ENCODE measurements around the gene UBL4A.

The UBL4A gene

DNA sequence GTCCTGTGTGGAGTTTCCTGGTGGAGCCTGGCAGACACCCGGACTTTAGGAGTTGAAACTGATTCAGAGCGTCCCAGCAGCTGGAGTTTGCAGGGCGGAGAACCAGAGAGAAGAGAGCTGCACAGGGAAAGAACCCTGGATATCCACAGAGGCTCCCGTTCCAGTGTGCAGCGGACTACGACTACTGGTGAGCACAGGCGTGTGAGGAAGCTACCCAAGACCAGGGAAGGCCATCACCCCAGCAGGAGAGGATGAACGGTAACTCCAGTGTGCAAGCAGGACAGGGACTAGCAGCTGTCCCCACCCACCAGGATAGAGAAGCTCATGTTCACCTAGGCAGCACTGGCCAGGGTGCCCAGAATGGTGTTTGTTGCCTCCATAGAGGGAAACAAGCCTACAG lies 9.6 kb downstream of the UBL4A start:
- no peak for DNase-seq (ENCODE audit: low read depth)
- TF ChIP-seq POLR2A (IDR thresholded peaks at IDR 0.05; ENCODE audit: extremely low read depth, insufficient read length) (no peak), MYC (IDR thresholded peaks at IDR 0.05; ENCODE audit: low read depth, low read length) (no peak)
- TF ChIP-seq, protein P1, sequence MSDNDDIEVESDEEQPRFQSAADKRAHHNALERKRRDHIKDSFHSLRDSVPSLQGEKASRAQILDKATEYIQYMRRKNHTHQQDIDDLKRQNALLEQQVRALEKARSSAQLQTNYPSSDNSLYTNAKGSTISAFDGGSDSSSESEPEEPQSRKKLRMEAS (IDR thresholded peaks at IDR 0.05; ENCODE audit: low read depth, low read length): no peak
- TF ChIP-seq, protein P2, sequence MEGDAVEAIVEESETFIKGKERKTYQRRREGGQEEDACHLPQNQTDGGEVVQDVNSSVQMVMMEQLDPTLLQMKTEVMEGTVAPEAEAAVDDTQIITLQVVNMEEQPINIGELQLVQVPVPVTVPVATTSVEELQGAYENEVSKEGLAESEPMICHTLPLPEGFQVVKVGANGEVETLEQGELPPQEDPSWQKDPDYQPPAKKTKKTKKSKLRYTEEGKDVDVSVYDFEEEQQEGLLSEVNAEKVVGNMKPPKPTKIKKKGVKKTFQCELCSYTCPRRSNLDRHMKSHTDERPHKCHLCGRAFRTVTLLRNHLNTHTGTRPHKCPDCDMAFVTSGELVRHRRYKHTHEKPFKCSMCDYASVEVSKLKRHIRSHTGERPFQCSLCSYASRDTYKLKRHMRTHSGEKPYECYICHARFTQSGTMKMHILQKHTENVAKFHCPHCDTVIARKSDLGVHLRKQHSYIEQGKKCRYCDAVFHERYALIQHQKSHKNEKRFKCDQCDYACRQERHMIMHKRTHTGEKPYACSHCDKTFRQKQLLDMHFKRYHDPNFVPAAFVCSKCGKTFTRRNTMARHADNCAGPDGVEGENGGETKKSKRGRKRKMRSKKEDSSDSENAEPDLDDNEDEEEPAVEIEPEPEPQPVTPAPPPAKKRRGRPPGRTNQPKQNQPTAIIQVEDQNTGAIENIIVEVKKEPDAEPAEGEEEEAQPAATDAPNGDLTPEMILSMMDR (IDR thresholded peaks at IDR 0.05; ENCODE audit: low read depth, low read length): no peak
- H3K4me3 ChIP-seq (ENCODE audit: low read depth, low read length): no peak overlapping the region

DNA sequence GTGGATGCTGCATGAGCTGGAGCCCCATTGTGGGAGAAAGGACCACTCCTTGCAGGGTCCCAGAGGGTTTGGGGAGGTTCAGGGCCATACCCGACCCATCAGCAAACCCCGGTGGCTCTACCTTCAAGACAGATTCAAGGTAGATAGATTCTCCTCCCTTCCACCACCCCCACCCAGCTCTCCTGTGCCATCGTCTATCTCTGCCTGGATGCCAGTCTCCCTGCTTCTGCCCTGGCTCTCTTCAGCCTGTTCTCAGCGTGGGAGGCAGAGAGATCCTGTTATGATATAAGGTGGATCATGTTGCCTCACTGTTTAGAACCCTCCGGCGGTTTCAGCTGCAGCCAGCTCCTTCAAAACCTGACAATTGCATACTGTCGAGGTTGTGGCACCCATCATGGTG lies 12.7 kb downstream of the UBL4A start:
- TF ChIP-seq POLR2A (IDR thresholded peaks at IDR 0.05; ENCODE audit: extremely low read depth, insufficient read length): no peak
- TF ChIP-seq, protein P2 (IDR thresholded peaks at IDR 0.05; ENCODE audit: low read depth, low read length): no peak
- TF ChIP-seq, protein P1 (IDR thresholded peaks at IDR 0.05; ENCODE audit: low read depth, low read length): no peak
- TF ChIP-seq MYC (IDR thresholded peaks at IDR 0.05; ENCODE audit: low read depth, low read length): no peak
- no peak overlapping the region for H3K4me3 ChIP-seq (ENCODE audit: low read depth, low read length)
- no peak for DNase-seq (ENCODE audit: low read depth)

DNA sequence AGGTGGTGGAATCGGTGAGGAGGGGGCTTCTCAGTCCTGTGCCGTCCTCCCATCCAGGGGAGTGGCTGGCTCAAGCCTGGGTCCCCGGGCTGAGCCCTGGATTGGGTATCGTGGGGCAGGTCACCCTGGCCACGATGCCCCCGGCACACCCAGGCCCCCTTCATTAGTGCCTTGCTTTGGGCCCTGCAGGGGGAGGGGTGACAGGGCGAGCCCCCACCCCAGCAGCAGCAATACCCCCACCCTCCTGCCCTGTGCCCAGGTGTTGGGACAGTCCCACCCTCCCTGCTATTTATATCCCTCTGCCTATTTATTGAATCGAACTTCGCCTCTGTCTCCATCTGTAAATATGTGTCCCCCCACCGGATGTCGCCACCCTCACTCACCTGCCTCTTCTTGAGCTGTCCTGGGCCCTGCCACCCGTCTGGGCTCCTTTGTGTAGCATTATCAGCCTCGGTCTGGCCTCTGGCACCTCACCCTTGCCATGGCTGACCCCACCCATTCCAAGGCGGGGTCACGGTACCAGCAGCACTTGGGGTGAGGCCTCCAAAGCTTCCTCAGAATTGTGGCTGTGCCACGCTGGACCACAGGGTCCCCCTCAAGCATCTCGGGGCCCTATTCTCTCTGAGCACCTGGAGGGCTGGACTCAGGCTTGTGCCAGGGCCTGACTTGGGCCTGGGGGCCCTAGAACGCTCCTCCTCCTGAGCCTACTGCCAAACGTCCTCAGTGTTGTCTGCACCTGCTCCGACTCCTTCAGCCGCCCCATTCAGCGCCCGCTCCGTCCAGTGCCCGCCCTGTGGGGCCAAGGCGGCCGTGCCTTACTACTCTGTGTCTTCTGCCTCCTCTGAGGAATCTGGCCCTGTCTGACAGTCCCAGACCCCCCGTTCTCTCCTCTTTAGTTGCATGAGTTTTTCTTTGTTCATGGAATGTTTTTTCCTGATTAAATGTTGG lies 13.5 kb downstream of the UBL4A start:
- DNase-seq (ENCODE audit: low read depth): no peak
- TF ChIP-seq, protein P1 (IDR thresholded peaks at IDR 0.05; ENCODE audit: low read depth, low read length): no peak
- TF ChIP-seq MYC (IDR thresholded peaks at IDR 0.05; ENCODE audit: low read depth, low read length): no peak
- no peak for TF ChIP-seq POLR2A (IDR thresholded peaks at IDR 0.05; ENCODE audit: extremely low read depth, insufficient read length)
- TF ChIP-seq, protein P2 (IDR thresholded peaks at IDR 0.05; ENCODE audit: low read depth, low read length): no peak

DNA sequence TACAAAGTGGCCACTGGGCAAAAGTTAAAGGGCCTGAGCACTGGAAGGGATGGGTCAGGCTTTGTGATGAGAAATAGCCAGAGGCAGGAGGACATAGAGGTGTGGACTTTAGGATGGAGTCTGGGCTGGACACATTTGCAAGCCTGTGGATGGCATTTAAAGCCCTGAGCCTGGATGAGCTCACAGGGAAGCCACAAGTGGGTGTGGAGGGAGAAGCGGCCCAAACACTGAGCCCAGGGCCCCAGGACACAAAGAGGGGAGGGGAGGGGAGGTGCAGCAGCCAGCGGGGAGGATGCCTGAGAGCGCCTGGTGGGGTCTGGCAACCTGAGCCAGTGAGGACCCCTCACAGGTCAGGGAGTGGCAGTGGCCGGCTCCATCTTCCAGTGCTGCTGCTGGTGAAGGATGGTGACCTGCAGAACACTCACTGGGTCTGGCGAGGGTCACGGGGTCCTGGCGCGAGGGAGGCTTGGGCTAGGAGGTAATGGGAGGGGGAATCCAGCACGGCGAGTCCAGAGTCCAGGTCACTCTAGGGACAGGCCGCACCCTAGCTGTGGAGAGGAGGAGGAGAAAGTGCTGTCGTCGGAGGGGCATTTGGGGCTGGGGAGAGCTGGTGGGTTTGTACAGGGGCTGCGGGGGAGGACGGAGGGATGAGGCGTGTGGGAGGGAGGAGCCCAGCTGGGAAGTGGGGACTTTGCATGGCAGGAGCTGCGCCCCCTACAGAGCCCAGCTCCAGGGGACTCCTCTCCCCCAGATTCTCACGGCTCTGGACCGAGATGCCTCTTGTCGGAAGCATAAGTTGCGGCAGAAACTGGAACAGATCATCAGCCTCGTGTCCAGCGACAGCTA lies 14.4 kb downstream of the UBL4A start:
- TF ChIP-seq, protein P1 (IDR thresholded peaks at IDR 0.05; ENCODE audit: low read depth, low read length): no peak
- TF ChIP-seq MYC (IDR thresholded peaks at IDR 0.05; ENCODE audit: low read depth, low read length) (no peak), POLR2A (IDR thresholded peaks at IDR 0.05; ENCODE audit: extremely low read depth, insufficient read length) (no peak)
- TF ChIP-seq, protein P2 (IDR thresholded peaks at IDR 0.05; ENCODE audit: low read depth, low read length): no peak
- no peak for DNase-seq (ENCODE audit: low read depth)
- no peak overlapping the region for H3K4me3 ChIP-seq (ENCODE audit: low read depth, low read length)

More for the DNA sequence above, 13.5 kb downstream of the UBL4A start:
- no peak overlapping the region for H3K4me3 ChIP-seq (ENCODE audit: low read depth, low read length)

DNA sequence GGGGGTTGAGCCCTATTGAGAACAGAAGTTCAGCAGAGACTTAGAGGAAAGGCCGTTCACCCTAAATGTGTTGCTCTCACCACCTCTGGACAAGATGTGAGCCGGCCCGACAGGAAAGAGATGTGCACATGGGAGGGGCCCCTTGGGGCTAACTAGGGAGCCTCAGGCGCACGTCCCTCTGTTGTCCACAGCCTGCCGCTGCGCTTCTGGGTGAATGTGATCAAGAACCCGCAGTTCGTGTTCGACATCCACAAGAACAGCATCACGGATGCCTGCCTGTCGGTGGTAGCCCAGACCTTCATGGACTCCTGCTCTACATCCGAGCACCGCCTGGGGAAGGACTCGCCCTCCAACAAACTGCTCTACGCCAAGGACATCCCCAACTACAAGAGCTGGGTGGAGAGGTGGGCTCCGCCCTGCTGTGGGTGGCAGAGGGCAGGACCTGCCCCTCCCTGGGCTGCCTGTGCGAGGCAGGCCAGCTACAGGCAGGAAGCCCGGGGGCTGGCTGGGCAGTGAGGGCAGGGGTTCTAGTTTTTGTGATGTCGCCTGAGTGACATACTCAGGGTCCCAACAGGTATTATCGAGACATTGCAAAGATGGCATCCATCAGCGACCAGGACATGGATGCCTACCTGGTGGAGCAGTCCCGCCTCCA lies 15.4 kb downstream of the UBL4A start:
- H3K4me3 ChIP-seq (ENCODE audit: low read depth, low read length): no peak overlapping the region
- TF ChIP-seq, protein P1 (IDR thresholded peaks at IDR 0.05; ENCODE audit: low read depth, low read length): no peak
- TF ChIP-seq, protein P2 (IDR thresholded peaks at IDR 0.05; ENCODE audit: low read depth, low read length): no peak
- TF ChIP-seq MYC (IDR thresholded peaks at IDR 0.05; ENCODE audit: low read depth, low read length) (no peak), POLR2A (IDR thresholded peaks at IDR 0.05; ENCODE audit: extremely low read depth, insufficient read length) (no peak)
- DNase-seq (ENCODE audit: low read depth): no peak

Measured in NB4 (cell line).